ENCODE data around the gene SH3BP1.

DNA sequence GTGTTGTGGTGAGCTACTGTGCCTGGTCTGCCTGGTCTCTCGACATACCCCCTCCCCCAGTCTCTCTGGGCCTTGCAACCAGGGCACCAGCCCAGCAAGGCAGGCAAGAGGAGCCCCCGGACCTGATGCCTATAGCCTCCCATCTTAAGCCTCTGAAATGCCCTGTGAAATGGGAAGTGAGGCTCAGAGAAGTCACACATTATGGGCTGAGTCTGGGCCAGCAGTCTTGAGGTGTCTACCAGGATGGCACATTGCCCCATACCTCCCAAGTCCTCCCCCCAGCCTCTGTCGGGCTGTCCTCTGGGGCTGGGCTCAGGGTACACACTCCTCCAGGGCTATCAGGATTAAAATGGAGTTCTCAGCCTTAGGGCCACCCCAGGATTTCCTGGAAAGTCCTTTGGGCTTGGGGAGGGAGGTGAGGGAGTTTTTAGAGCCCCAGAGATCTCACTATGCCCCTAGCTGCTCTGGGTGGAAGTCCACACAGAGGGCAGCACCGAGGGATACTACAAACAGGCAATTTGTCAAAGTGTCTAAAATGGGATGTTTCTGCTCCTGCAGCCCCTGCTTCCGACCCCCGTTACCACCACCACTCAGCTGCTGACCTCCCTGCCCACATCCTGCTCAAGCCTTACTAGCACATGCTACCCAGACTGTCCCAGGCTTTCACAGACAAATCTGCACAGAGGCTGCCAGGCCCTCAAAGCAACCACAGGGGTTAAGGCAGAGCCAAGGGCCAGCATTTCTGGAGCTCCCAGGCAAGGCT, 3.1 kb upstream of the SH3BP1 start:
- TF ChIP-seq SMC3 (IDR thresholded peaks at IDR 0.05; ENCODE audit: low read depth, low read length) (no peak), NFE2L2 (IDR thresholded peaks at IDR 0.05; ENCODE audit: low read depth, low read length) (no peak), BHLHE40 (IDR thresholded peaks at IDR 0.05; ENCODE audit: low read depth, low read length) (no peak), RCOR1 (IDR thresholded peaks at IDR 0.05; ENCODE audit: insufficient replicate concordance, low read length) (no peak), POLR2A (IDR thresholded peaks at IDR 0.05; ENCODE audit: low read depth, low read length) (no peak), RFX5 (IDR thresholded peaks at IDR 0.05; ENCODE audit: low read depth, low read length) (no peak), MAZ (IDR thresholded peaks at IDR 0.05; ENCODE audit: borderline replicate concordance, low read depth, low read length) (no peak), MXI1 (IDR thresholded peaks at IDR 0.05; ENCODE audit: borderline replicate concordance, low read depth, low read length) (no peak), FOS (IDR thresholded peaks at IDR 0.05; ENCODE audit: low read depth, low read length) (no peak)
- TF ChIP-seq, protein P1, sequence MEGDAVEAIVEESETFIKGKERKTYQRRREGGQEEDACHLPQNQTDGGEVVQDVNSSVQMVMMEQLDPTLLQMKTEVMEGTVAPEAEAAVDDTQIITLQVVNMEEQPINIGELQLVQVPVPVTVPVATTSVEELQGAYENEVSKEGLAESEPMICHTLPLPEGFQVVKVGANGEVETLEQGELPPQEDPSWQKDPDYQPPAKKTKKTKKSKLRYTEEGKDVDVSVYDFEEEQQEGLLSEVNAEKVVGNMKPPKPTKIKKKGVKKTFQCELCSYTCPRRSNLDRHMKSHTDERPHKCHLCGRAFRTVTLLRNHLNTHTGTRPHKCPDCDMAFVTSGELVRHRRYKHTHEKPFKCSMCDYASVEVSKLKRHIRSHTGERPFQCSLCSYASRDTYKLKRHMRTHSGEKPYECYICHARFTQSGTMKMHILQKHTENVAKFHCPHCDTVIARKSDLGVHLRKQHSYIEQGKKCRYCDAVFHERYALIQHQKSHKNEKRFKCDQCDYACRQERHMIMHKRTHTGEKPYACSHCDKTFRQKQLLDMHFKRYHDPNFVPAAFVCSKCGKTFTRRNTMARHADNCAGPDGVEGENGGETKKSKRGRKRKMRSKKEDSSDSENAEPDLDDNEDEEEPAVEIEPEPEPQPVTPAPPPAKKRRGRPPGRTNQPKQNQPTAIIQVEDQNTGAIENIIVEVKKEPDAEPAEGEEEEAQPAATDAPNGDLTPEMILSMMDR (conservative IDR thresholded peaks at IDR 0.05; ENCODE audit: low read depth, low read length): peak; percentile 43

All from IMR-90 (cell line).